Lower leg skin (tissue), 3 donors: ENCODE measurements around the gene VPS33A.

Experiments used
- CTCF ChIP-seq, 3 donors: fragments of 450-650 bp; IDR thresholded peaks; one replicate each; pipeline ENCODE4 v1.5.1; 2016; ENCODE audit warnings: antibody characterized with exemption in 3 of 3, mild to moderate bottlenecking in 3 of 3, moderate library complexity in 2 of 3
- POLR2A ChIP-seq, 2 donors: fragments of 450-650 bp; IDR thresholded peaks; one replicate each; pipeline ENCODE4 v1.6.1; 2016 to 2017; ENCODE audit warnings: antibody characterized with exemption in 2 of 2, mild to moderate bottlenecking in 1 of 2, moderate library complexity in 1 of 2

GRCh38 chr12:122203301-122204166 is 62.8 kb downstream of the VPS33A start, which contains the start of gene B3GNT4:
- TF ChIP-seq POLR2A (IDR thresholded peaks at IDR 0.05) = no peak
- TF ChIP-seq CTCF (IDR thresholded peaks at IDR 0.05) = no peak
